ENCODE data around the gene CD83. TPM values are rescaled to one million over a fixed set of nuclear protein-coding genes. Genes with fewer than 3 reads are reported as not detected.

Gene CD83
- total RNA-seq, 4 donors from 2014 or later = 1.2 to 4.3 (median 1.8) TPM

DNA sequence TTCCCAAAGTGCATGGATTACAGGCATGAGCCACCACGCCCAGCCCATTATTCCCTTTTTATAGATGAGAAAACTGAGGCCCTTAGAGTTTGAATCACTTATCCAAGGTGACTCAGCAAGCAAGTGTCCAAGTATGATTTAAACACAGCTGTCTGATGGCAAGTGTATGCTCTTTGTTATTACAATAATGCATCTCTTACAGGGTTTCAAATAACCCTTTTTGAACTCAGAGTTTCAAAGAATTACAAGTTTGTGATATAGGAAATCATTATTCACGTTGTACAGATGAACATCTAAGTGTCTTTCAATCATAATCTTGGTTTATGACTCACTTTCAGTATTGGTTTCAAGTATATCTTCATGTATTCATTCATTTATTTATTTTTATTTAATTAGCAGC lies 63.0 kb downstream of the CD83 start:
- intact Hi-C loops (cut with DNase I) = no loop called here
- TF ChIP-seq POLR2A (IDR thresholded peaks at IDR 0.05; ENCODE audit: low read depth) (no peak), EP300 (IDR thresholded peaks at IDR 0.05) (no peak), POLR2AphosphoS5 (IDR thresholded peaks at IDR 0.05) (no peak)
- TF ChIP-seq, protein P1, sequence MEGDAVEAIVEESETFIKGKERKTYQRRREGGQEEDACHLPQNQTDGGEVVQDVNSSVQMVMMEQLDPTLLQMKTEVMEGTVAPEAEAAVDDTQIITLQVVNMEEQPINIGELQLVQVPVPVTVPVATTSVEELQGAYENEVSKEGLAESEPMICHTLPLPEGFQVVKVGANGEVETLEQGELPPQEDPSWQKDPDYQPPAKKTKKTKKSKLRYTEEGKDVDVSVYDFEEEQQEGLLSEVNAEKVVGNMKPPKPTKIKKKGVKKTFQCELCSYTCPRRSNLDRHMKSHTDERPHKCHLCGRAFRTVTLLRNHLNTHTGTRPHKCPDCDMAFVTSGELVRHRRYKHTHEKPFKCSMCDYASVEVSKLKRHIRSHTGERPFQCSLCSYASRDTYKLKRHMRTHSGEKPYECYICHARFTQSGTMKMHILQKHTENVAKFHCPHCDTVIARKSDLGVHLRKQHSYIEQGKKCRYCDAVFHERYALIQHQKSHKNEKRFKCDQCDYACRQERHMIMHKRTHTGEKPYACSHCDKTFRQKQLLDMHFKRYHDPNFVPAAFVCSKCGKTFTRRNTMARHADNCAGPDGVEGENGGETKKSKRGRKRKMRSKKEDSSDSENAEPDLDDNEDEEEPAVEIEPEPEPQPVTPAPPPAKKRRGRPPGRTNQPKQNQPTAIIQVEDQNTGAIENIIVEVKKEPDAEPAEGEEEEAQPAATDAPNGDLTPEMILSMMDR (IDR thresholded peaks at IDR 0.05) = no peak
- H3K27ac ChIP-seq (replicated peaks in 1 of 4) = no peak overlapping the region
- no peaks in the 10 kb centered on the region for H3K4me1 ChIP-seq
- H3K4me3 ChIP-seq = no peak overlapping the region
- no peaks in the 10 kb centered on the region for H3K9me3 ChIP-seq
- DNase-seq (ENCODE audit: extremely low spot score) = no peak
- WGBS = 86% methylated on average over 2 of the region's 2 CpGs
- H3K36me3 ChIP-seq = no peaks in the 10 kb centered on the region
- no peaks in the 10 kb centered on the region for H3K27me3 ChIP-seq

DNA sequence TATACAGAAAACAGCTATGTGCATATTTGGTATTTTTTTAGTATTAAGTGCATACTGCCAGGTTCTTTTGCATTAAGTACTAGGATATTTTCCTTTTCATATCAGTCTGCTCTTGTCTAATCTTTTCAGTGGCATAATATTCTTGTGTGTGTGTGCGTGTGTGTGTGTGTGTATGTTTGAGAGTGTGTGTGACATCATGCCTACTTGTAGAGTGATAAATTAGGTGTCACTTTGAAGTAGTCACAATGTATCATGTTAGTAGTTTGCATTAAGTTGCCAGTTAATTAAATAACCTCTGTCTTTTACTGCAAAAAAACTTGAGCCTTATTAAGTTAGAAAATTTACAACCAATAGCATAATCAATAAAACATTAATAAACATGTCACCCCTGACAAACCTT lies 65.3 kb downstream of the CD83 start:
- WGBS = 19% methylated on average over 1 of the region's 1 CpG
- no peak overlapping the region for H3K4me3 ChIP-seq

More for the DNA sequence above, 65.3 kb downstream of the CD83 start:
- TF ChIP-seq EP300 (IDR thresholded peaks at IDR 0.05) = no peak
- no peak for TF ChIP-seq POLR2A (IDR thresholded peaks at IDR 0.05; ENCODE audit: low read depth)
- TF ChIP-seq POLR2AphosphoS5 (IDR thresholded peaks at IDR 0.05) = no peak
- TF ChIP-seq, protein P1 (IDR thresholded peaks at IDR 0.05) = no peak
- H3K27me3 ChIP-seq = no peaks in the 10 kb centered on the region
- DNase-seq (ENCODE audit: extremely low spot score) = no peak
- no peaks in the 10 kb centered on the region for H3K36me3 ChIP-seq
- H3K9me3 ChIP-seq = no peaks in the 10 kb centered on the region
- intact Hi-C loops (cut with DNase I) = no loop called here
- no peak overlapping the region for H3K27ac ChIP-seq (replicated peaks in 1 of 4)
- no peaks in the 10 kb centered on the region for H3K4me1 ChIP-seq

Small RNA genes within 50 kb of the gene (small RNA-seq; reads per million reads assigned to genes)
- gene RNU7-133P = 0 reads per million in 3 donors

Other genes with a start within 250 kb of the CD83 start
- under 1 TPM in 3 of 4 donors, not detected in 1; 0.40 to 0.50 (median 0.45) TPM for gene RNF182, start 192.8 kb upstream of the CD83 start, total RNA-seq